K562 (cell line): ENCODE results near the gene CDSN. TPM values are rescaled to one million over a fixed set of nuclear protein-coding genes. Genes with fewer than 3 reads are reported as not detected.

ENCODE experiments used
- CC2D1A ChIP-seq: fragments of 450-650 bp; IDR thresholded peaks from 2 replicates; pipeline ENCODE4 v1.6.1; 2017; ENCODE audit warnings: mild to moderate bottlenecking
- EZH2 ChIP-seq: IDR thresholded peaks from 2 replicates; pipeline ENCODE4 v1.6.1; 2012; ENCODE audit warnings: low read depth, mild to moderate bottlenecking, inconsistent platforms, low read length, borderline replicate concordance
- HMBOX1 ChIP-seq: sonication (generic); IDR thresholded peaks from 2 replicates; pipeline ENCODE4 v1.6.1; 2016
- KLF1 ChIP-seq: fragments of 450-650 bp; IDR thresholded peaks from 2 replicates; pipeline ENCODE4 v1.6.1; 2016; ENCODE audit warnings: missing genetic modification characterization, missing compliant biosample characterization
- MECOM ChIP-seq: fragments of 250-450 bp; sonication (Bioruptor Pico); IDR thresholded peaks from 2 replicates; pipeline ENCODE4 v1.8.0; 2022; ENCODE audit warnings: inconsistent platforms
- NCOR1 ChIP-seq: fragments of 450-650 bp; IDR thresholded peaks from 2 replicates; pipeline ENCODE4 v1.6.1; 2016; ENCODE audit warnings: mild to moderate bottlenecking, moderate library complexity
- POLR3G ChIP-seq: IDR thresholded peaks from 2 replicates; pipeline ENCODE4 v1.6.1; 2011; ENCODE audit not compliant: insufficient read length, insufficient replicate concordance; ENCODE audit errors: extremely low read depth
- SOX6 ChIP-seq: fragments of 450-650 bp; IDR thresholded peaks from 2 replicates; pipeline ENCODE4 v1.6.1; 2014; ENCODE audit warnings: mild to moderate bottlenecking
- SP1 ChIP-seq: sonication (generic); formaldehyde crosslinking; IDR thresholded peaks from 2 replicates; pipeline ENCODE4 v1.8.1; 2022; ENCODE audit warnings: mild to moderate bottlenecking, missing genetic modification reagents
- TBP ChIP-seq: optimal IDR thresholded peaks from 2 replicates; pipeline ENCODE3; 2011; ENCODE audit warnings: low read depth, low read length, improper control_type of control experiment
- TSHZ1 ChIP-seq: fragments of 250-450 bp; sonication (Bioruptor Pico); IDR thresholded peaks from 2 replicates; pipeline ENCODE4 v1.4.0; 2020; ENCODE audit warnings: mild to moderate bottlenecking, moderate library complexity
- WHSC1 ChIP-seq: IDR thresholded peaks from one replicate; pipeline ENCODE4 v1.6.1; 2012; ENCODE audit warnings: low read length, control low read depth, inconsistent platforms
- XRCC4 ChIP-seq: IDR thresholded peaks from one replicate; pipeline ENCODE4 v1.6.1; 2011; ENCODE audit not compliant: insufficient read depth, insufficient read length; ENCODE audit errors: extremely low read depth
- ZBTB5 ChIP-seq: fragments of 450-650 bp; IDR thresholded peaks from 2 replicates; pipeline ENCODE4 v1.6.1; 2017; ENCODE audit warnings: antibody characterized with exemption
- ZNF184 ChIP-seq: sonication (generic); formaldehyde crosslinking; IDR thresholded peaks from 2 replicates; pipeline ENCODE4 v1.5.0; 2020; ENCODE audit warnings: missing genetic modification reagents
- ZNF212 ChIP-seq: fragments of 450-650 bp; formaldehyde crosslinking; IDR thresholded peaks from 2 replicates; pipeline ENCODE4 v1.4.0; 2020; ENCODE audit warnings: mild to moderate bottlenecking
- ZNF23 ChIP-seq: fragments of 250-450 bp; sonication (Bioruptor Pico); IDR thresholded peaks from 2 replicates; pipeline ENCODE4 v1.4.0; 2020; ENCODE audit warnings: mild to moderate bottlenecking
- ZNF398 ChIP-seq: fragments of 250-450 bp; sonication (Bioruptor Pico); IDR thresholded peaks from 2 replicates; pipeline ENCODE4 v1.8.0; 2021; ENCODE audit warnings: moderate library complexity, mild to moderate bottlenecking, inconsistent platforms
- ZNF583 ChIP-seq: fragments of 250-450 bp; sonication (Bioruptor Pico); IDR thresholded peaks from 2 replicates; pipeline ENCODE4 v1.4.0; 2020
- ZNF75A ChIP-seq: fragments of 450-650 bp; formaldehyde crosslinking; IDR thresholded peaks from 2 replicates; pipeline ENCODE4 v1.4.0; 2020; ENCODE audit warnings: mild to moderate bottlenecking
- polyA plus RNA-seq, 8 experiments: library from polyadenylated mRNA; depleted of rRNA in 4 of 8; stranded (reverse) in 5 of 8; unstranded in 3 of 8; fragments of >200 nt; fragmentation: Nextera tagmentation in 2 of 8; fragmentation: Illumina TruSeq in 1 of 8; extraction: Ambion mirVana in 2 of 8; extraction: Trizol in 1 of 8; gene quantifications; 2 replicates each; pipeline versions ENCODE4 v1.2.1 to v1.2.3, GENCODE V29; 2011 to 2014; ENCODE audit warnings: inconsistent platforms in 1 of 8, missing spikeins in 1 of 8
- total RNA-seq, 7 experiments: library from RNA; depleted of rRNA in 6 of 7; stranded (reverse); fragments of >200 nt in 6 of 7; fragmentation: Illumina TruSeq in 2 of 7; extraction: Trizol in 2 of 7; gene quantifications; 2 replicates each; pipeline versions ENCODE4 v1.2.1 to v1.2.3, GENCODE V29; 2011 to 2021; ENCODE audit warnings: low replicate concordance in 1 of 7

The CDSN gene
- total and polyA plus RNA-seq, 9 of the 15 experiments (the other 6 are each of a cell fraction or from before 2014, with no cell fraction given) = not detected

- no peak for TF ChIP-seq ZNF398 (CRISPR knock-in tag)
- no peak for TF ChIP-seq HMBOX1
- peak; percentile 78 for TF ChIP-seq SP1 (CRISPR knock-in tag)
- no peak for TF ChIP-seq ZNF583
- no peak for TF ChIP-seq MECOM
- peak; percentile 30; the same call in 1 of the 2 replicates for TF ChIP-seq SOX6
- no peak for TF ChIP-seq ZNF75A
- TF ChIP-seq EZH2 = no peak
- no peak for TF ChIP-seq XRCC4
- TF ChIP-seq TSHZ1 = no peak
- TF ChIP-seq ZNF23 (CRISPR knock-in tag) = no peak
- TF ChIP-seq TBP = peak; percentile 48
- no peak for TF ChIP-seq POLR3G
- no peak for TF ChIP-seq NCOR1
- TF ChIP-seq WHSC1 = no peak
- TF ChIP-seq KLF1 (tag) = no peak
- no peak for TF ChIP-seq ZBTB5
- TF ChIP-seq ZNF184 (CRISPR knock-in tag) = no peak
- TF ChIP-seq ZNF212 (CRISPR knock-in tag) = no peak
- no peak for TF ChIP-seq CC2D1A
These were observed 38.1 kb upstream of the CDSN start, which contains the start of gene TCF19 (continued) for GRCh38 chr6:31158140-31158862.
